ENCODE results near the gene ZNF124.
A peak's percentile ranks its signal among the peaks of the same experiment; 100 is the strongest.

Gene ZNF124

DNA sequence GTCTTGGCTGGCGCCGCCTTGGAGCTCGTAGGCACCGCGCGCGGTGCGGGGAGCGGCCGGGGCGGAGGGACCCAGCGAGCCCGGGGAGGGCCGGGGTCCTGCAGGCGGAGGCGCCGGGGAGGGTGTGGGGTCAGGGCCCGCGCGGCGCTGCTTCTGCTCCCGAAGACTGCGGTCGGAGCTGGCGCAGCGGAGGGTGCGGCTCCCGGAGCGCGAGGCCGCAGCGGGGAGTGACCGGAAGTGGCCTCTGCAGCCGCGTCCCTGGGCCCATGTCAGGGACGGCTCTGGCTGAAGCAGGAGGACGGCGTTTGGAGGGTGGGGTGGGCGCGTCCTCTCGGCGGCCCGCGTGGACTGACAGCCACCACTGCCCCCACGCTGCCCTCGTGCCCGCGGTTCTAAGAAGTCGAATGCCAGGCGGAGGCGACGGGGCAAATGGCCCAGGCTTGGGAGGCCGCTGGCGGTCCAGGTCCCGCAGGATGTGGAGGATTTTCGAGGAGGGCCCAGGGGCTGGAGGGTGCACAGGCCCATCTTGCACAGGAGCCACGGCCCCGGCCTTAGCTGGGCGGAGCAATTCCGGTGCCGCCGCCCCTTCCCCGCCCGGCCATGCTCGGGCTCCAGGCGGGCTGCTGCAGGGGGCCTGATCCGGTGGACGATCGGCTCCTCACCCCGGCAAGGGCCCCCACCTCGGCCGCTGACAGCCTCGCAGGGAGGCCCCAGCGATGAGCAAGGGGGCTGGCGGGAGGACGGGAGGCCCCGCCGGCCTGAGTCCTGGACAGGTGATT lies 59.9 kb downstream of the ZNF124 start:
- peak; percentile 54 for DNase-seq

DNA sequence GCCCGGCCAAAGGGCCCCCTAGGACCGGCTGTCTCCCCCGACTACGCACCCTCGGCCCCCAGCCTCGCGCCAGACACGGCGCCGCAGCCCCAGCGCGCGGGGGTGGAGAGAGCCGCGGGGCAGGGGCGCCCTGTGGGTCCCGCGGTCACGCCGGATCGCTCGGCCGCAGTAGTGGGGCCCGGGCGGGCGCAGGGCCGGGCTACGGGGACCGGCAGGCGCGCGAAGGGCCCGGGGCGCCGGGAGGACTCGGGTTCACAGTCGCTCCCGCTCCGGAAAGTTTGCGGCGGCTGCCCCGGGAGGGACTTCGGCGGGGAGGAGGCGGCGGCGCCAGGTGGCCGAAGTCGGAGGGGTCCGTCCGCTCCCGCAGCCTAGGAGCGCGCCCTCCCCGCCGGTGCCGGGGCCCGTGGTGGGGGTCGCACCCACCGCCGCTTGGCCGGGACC lies 60.5 kb downstream of the ZNF124 start:
- DNase-seq, result no peak

- peak; percentile 65 for DNase-seq
Observed at GRCh38 chr1:247110627-247111258, 61.1 kb downstream of the ZNF124 start.

- no peak for DNase-seq
Observed at GRCh38 chr1:247107694-247108093, 64.1 kb downstream of the ZNF124 start.

DNA sequence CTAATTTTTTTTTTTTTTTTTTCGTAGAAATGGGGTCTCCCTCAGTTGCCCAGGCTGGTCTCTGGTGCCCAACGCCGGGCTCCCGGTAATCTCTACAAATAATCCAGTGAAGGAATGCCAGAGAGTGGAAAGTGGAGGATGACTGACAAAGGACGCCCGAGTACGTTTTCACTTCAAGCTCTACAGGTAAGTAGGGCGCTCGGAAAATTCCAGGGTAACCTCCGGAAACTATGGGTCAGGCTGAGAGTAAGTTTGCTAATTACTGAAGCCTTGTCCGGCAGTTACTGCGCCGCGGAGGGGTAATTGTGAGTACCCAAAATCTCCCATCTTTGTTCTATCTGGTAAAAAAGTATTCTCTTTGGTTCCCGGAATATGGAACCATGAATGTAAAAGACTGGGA lies 65.9 kb downstream of the ZNF124 start:
- no peak for DNase-seq
